Stimulated activated CD8-positive, alpha-beta memory T cell treated with anti-CD3 and anti-CD28 coated beads, Interleukin-4, amount 100 ng/mL, for 1 hour (primary cell): ENCODE data around the gene ANO2.
"Not testable (repeated sequence)": the region's sequence is repeated elsewhere in the genome, so short reads cannot be mapped to it uniquely, and the experiment has no call there.

Source experiments
- DNase-seq, 2 donors: peaks; one replicate each; pipeline ENCODE4 v3.0.0-alpha.2; 2020; ENCODE audit warnings: low read depth in 2 of 2, low spot score in 1 of 2

ANO2 gene

GRCh38 chr12:5557906-5558305 is 387.2 kb downstream of the ANO2 start:
- no peak for DNase-seq

- DNase-seq, result no peak
These were observed 387.9 kb downstream of the ANO2 start for GRCh38 chr12:5556946-5557673.

- no peak for DNase-seq
These were observed 388.9 kb downstream of the ANO2 start for GRCh38 chr12:5556033-5556614.

GRCh38 chr12:5554711-5555110 is 390.3 kb downstream of the ANO2 start:
- no peak for DNase-seq

GRCh38 chr12:5549011-5549410 is 396.0 kb downstream of the ANO2 start:
- no peak for DNase-seq

- DNase-seq, result no peak
These were observed 396.7 kb downstream of the ANO2 start for GRCh38 chr12:5548152-5548943.

- DNase-seq, result no peak
These were observed 398.4 kb downstream of the ANO2 start for GRCh38 chr12:5546616-5547015.

GRCh38 chr12:5537771-5538170 is 407.3 kb downstream of the ANO2 start:
- DNase-seq, result no peak

GRCh38 chr12:5537026-5537615 is 407.9 kb downstream of the ANO2 start:
- DNase-seq, result not testable (repeated sequence)

- no peak for DNase-seq
These were observed 409.5 kb downstream of the ANO2 start for GRCh38 chr12:5535541-5535940.

- DNase-seq, result no peak
These were observed 410.4 kb downstream of the ANO2 start for GRCh38 chr12:5534426-5535199.

GRCh38 chr12:5533368-5533767 is 411.7 kb downstream of the ANO2 start:
- DNase-seq, result no peak

- no peak for DNase-seq
These were observed 419.2 kb downstream of the ANO2 start for GRCh38 chr12:5525783-5526367.

- DNase-seq, result no peak
These were observed 420.2 kb downstream of the ANO2 start for GRCh38 chr12:5524769-5525436.

- DNase-seq, result no peak
These were observed 420.8 kb downstream of the ANO2 start for GRCh38 chr12:5524116-5524768.

GRCh38 chr12:5523396-5524115 is 421.5 kb downstream of the ANO2 start:
- no peak for DNase-seq

- DNase-seq, result no peak
These were observed 422.4 kb downstream of the ANO2 start for GRCh38 chr12:5522432-5523335.
